PC-3 (cell line): ENCODE results near the gene FBXO42.

Experiments
- EZH2 ChIP-seq: fragments of 300-600 bp; sonication (generic); IDR thresholded peaks from one replicate; pipeline ENCODE4 v1.6.1; 2017; ENCODE audit warnings: antibody characterized with exemption, mild to moderate bottlenecking, low read length; ENCODE audit not compliant: unreplicated experiment
- EZH2phosphoT487 ChIP-seq: fragments of 300-600 bp; sonication (generic); IDR thresholded peaks from 2 replicates; pipeline ENCODE4 v1.6.1; 2018; ENCODE audit warnings: mild to moderate bottlenecking, antibody characterized with exemption, low read length, borderline replicate concordance
- TF ChIP-seq, protein P1 (sequence below): fragments of 300-600 bp; sonication (generic); conservative IDR thresholded peaks from 2 replicates; pipeline ENCODE4 v1.5.1; 2017; ENCODE audit warnings: antibody characterized with exemption, low read depth, mild to moderate bottlenecking, low read length

DNA sequence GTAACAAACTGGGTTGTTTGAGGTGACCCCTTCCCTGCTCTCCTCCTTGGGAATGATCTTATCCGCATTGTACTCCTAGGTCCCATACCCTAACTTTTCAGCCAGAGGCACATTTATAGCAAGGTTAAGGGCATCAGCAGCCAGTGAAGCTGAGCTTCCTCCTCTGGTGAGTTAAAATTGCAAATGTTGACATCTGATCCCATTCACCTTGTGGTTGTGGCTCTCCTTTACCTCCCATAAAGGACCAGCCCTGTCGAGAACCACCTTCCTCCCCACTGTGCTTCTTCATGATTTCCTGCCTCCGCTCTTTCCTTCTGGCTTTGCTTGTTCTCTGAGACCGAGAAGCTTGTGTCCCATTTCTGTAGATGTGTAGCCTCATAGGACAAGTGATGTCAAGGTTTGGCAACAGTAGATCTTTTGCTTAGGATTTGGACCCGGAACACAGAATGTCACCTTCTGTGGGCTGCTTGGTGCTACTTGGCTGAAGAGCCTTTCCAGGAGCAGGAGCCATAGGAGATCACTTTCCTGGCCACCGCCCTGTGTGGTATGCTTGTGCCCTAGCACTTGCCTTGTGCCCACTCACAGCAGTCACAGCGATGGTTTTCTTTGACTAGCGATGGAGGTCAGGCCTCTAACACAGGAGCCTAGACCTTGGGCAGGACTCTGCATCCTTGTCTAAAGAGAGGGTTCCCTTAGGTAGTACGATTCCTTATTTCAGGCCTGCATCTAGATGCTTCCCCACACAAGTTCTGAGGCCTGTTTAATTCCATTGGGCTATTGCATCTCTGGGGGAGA lies 33.6 kb upstream of the FBXO42 start:
- TF ChIP-seq, protein P1, sequence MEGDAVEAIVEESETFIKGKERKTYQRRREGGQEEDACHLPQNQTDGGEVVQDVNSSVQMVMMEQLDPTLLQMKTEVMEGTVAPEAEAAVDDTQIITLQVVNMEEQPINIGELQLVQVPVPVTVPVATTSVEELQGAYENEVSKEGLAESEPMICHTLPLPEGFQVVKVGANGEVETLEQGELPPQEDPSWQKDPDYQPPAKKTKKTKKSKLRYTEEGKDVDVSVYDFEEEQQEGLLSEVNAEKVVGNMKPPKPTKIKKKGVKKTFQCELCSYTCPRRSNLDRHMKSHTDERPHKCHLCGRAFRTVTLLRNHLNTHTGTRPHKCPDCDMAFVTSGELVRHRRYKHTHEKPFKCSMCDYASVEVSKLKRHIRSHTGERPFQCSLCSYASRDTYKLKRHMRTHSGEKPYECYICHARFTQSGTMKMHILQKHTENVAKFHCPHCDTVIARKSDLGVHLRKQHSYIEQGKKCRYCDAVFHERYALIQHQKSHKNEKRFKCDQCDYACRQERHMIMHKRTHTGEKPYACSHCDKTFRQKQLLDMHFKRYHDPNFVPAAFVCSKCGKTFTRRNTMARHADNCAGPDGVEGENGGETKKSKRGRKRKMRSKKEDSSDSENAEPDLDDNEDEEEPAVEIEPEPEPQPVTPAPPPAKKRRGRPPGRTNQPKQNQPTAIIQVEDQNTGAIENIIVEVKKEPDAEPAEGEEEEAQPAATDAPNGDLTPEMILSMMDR: no peak
- no peak for TF ChIP-seq EZH2phosphoT487
- no peak for TF ChIP-seq EZH2
